Dedifferentiated amniotic fluid mesenchymal stem cell (primary cell): ENCODE measurements around the gene KLHDC8B.
A peak's percentile ranks its signal among the peaks of the same experiment; 100 is the strongest.

ENCODE experiments used
- DNase-seq: peaks from one replicate; pipeline ENCODE4 v3.0.0-alpha.2; 2016; ENCODE audit errors: extremely low spot score

KLHDC8B gene

GRCh38 chr3:49171119-49171774 lies at the start of gene KLHDC8B:
TSS of gene KLHDC8B (plus strand) at chr3:49171598. CDS start at chr3:49172770, 1,172 bp downstream.
- peak; percentile 60 for DNase-seq

DNA sequence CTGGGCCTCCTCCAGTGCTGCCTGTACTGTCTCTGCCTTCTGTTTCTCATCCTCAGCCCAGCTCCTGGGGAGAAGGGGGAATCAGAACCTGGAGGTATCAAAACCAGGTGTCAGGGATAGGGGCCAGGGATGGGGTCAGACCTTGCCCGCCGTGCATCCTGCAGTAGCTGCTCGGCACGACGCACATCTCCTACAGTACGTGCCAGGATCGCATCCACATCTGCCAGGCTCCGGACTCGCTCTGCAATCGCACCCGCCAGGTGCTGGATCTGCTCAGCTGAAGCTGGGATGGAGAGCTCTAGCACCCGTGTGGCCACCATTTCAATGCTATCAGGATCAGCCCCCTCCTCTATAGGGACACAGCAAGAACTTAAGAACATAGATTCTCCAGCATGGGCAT lies 49.4 kb upstream of the KLHDC8B start:
- no peak for DNase-seq

DNA sequence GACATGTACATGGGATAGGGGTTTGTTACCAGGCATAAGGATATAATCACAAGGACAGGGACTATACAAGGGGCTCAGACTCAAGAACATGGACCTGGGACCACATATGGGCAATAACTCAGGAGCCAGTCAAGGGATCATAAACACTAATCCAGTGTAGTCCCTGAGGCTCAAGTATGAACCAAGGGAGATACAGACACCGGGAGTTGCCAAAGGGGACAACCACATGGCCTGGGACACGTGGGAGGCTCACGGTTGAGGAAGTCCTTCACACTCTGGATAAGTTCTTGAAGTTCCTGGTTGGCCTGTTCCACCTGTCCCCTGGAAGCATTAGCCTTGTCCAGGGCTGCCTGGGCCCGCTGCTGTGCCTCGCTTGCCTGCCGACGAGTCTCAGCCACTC lies 48.9 kb upstream of the KLHDC8B start:
- DNase-seq = no peak

DNA sequence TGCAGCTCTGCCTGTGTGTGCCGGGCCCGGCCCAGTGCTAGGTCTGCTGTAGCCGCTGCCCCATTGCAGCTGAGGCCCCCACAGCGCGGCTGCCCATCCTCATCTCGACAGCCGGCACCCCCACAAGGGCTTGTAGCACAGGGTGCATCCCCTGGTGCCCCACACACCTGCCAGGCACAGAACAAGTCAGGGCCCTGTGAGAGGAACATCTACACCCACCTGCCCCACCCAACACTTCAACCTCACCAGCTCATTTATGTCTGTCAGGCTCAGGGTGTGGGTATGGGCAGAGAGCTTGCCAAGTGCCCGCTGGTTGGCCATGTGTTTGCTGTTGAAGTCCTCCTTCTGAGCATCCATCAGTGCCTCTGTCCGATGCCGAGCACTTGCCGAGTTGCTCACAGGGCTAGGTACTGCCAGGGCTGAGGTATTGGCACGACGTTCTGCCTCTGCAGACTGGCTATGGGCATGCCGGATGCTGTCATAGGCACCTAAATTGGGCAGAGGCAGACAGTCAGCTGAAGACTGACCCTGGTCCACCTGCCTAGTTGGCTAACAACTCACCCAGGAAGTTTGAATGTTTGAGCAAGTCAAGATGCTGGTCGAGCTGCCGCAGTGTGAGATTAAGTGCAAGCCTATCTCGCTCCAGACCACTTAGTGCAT lies 48.4 kb upstream of the KLHDC8B start:
- no peak for DNase-seq

DNA sequence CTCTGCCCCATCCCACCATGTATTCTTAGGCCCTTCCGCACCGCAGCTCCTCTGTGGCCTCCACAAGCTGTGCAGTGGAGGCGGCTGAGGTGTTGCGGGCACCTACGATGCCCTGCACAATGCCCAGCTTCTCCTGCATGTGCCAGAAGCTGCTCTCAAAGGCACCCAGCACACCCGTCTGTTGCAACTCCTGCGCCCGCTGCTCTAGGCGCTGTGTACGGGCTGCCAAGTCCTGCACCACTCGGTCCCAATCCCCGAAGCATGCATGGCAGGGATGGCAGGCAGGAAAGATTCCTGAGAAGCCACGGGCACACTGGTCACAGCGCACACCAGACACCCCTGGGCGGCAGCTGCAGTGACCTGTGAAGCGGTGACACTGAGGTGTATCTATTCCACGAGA lies 47.7 kb upstream of the KLHDC8B start:
- no peak for DNase-seq

- DNase-seq = no peak
Measured at GRCh38 chr3:49124203-49124602, 47.2 kb upstream of the KLHDC8B start.

GRCh38 chr3:49124991-49125670 lies 46.3 kb upstream of the KLHDC8B start:
- DNase-seq = no peak

- no peak for DNase-seq
Measured at GRCh38 chr3:49131040-49131439, 40.4 kb upstream of the KLHDC8B start.

- DNase-seq = no peak
Measured at GRCh38 chr3:49131576-49131975, 39.8 kb upstream of the KLHDC8B start.

GRCh38 chr3:49132073-49132436 lies 39.3 kb upstream of the KLHDC8B start:
- DNase-seq = no peak

DNA sequence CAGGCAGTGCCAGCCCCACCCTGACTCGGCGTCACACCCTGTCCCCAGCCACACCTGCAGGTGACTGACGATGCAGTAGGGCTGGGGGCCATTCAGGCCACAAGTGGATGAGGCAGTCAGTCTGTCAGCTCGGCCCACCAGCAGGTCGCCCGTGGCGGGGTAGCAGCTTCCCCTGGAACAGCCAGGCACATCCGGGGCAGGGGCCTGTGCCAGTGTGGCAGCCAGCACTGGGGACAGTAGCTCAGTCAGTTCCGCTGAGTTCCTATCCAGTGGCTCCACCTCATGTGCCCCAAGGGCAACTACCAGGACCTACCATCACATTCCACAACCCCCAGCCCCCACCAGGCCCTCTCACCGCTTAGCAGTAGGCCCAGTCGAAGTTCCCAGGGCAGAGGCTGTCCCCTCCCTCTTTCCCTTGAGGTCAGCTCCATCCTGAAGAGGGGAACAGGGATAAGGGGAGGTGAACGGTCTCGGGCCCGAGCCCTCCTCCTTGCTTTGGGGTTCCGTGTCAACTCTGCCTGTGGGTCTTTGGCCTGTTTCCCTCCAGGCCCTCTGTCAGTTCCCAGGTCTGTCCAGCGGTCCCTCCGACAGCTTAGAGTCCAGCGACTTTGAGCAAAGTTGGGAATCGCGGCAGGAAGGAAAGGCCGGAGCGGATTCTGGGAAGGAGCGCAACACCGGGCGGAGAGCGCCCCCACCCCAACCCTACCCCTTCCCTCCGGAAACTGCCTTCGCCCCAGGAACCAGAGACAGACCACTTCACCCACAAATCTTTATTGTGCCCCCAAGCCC lies 38.8 kb upstream of the KLHDC8B start, which contains the start of gene LAMB2:
LAMB2 (minus strand) TSS at position 614 of the 789 bp plus-strand sequence; CDS start at position 431, 183 bp downstream.
- DNase-seq = peak; percentile 81

GRCh38 chr3:49133226-49133951 lies 38.0 kb upstream of the KLHDC8B start:
- peak; percentile 89 for DNase-seq

DNA sequence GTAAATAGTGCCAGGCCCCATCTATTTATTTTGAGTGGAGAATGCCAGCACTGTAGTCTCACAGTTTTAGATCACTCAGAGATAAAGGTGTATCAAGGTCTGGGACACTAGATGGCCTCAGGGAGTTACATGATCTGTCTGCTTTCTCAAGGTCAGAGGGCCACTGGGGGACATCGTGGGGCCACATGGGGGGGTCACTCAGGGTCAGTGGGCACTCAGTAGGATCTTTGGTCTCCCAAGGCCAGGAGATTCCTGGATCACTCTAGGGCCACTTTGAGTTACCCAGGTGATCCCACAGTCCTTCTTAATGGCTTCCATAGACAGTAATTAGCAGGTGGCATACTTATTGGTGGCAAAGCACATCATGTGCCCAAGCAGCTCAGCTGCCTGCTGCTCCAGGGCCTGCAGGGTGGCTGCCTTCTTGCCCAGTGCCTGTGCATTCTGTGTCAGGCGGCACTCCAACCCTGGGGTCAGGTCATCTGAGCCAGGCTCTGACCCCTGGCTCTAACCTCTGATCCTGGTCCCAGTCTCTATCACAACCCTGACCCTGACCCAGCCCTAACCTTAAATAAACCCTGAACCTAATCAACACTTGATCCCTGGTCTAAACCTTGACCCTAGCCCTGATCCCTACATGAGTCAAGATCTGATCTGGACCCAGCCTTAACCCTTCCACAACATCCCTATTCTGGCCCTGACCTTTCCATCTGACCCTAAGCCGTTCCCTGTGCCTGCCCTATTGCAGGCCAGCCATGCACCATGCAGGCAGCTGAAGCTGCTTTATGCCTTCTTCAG lies 36.7 kb upstream of the KLHDC8B start:
- no peak for DNase-seq

DNA sequence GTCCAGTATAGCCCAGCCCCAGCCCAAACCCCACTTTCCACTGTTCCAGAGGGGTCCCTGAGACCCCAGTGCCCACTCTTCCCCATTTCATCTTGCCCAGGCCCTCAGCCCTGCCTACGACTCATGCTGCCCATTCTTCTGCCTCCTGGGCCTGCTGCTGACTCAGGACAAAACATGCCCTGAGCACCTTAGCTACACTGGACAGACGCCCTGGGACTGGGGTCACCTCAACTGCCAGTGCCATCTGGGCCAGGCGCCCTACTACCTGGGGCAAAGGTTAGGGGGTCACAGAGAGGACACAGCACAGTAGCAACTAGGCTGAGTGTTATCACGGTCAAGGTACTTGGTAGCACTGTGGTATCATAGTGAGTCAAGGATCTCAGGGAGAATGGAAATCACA lies 35.9 kb upstream of the KLHDC8B start:
- no peak for DNase-seq

DNA sequence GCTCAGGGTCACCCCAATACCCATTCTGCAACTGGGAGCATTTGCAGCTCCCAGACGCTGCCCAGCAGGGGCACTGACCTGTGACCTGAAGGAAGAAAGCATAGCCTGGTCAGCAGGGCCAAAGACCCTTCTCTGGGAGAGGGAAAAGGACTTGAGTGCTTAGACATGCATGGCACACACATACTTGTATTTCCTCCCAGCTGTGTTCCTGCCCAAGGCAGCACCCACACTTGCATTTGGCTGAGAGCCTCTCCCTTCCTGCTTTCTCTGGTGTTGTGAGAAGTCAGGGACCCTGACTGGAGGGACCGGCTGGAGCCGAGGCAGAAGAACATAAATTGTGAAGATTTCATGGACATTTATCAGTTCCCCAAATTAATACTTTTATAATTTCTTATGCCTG lies 31.3 kb upstream of the KLHDC8B start:
- DNase-seq = no peak

DNA sequence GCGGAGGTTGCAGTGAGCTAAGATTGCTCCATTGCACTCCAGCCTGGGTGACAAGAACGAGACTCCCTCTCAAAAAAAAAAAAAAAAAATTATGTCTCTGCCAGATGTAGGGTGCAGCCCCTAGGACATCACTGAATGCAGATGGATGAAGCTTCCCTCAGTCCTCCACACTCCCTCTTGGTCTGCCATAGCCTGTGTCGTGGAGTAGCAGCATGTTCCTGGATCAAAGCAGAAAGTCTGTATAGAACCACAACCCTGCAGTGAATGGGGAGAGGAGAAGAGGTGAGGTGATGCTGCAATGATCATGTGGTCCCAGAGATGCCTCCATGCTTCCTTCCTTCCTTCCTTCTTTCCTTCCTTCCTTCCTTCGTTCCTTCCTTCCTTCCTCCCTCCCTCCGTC lies 23.2 kb upstream of the KLHDC8B start:
- DNase-seq = no peak

GRCh38 chr3:49151610-49152009 lies 19.8 kb upstream of the KLHDC8B start:
- DNase-seq = no peak

DNA sequence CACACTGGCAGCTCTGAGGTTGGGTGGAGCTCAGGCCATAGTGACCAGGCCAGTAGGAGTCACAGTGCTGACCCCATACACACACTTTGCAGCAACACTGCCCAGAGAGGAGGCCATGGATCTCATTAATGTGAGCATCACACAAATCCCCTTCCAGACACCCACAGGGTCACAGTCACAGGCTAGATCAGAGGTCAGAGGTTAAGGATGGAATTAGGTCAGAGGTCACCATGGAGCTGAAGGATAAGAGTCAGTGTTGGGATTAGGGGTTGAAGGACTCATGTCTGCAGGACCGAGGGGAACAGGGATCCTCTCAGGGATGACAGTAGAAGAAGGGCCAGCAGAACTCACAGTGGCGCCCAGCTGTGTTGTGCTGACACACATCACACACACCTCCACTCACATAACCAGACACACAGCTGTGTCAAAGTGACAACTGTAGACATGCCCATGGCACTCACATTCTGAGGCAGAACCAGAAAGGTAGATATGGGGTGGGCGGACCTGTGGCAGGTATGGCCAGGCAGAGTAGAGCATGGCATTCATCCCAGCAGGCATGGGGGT lies 18.0 kb upstream of the KLHDC8B start:
- no peak for DNase-seq

GRCh38 chr3:49157289-49157688 lies 14.1 kb upstream of the KLHDC8B start:
- no peak for DNase-seq

DNA sequence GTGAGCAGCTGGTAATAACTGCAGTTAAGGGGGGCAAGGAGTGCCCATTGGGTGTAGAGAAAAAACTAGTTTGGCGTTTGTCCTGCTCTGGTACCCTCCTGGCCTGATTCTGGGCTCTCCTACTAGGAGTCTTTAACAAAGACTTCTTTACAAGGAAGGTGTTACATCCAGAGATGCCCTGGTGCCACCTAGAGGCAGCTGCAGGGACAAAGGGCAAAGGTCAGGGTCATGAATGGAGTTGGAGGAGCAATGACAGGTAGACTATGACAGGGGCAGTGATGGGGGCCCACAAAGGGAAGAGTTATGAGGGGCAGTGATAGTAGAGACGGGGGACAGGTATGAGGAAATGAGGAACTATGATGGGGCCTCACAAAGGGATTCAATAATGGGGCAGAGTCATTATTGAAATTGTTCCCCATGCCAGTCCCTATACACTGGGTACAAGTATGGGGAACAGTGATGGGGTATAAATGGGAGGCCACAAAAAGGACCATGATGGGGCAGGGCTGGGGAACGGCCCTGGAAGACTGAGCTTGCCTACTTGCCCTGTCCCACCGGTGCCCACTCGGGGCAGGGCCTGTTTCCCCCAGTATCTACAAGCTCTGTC lies 13.2 kb upstream of the KLHDC8B start:
- no peak for DNase-seq
